ENCODE measurements around the gene IMP4.

DNA sequence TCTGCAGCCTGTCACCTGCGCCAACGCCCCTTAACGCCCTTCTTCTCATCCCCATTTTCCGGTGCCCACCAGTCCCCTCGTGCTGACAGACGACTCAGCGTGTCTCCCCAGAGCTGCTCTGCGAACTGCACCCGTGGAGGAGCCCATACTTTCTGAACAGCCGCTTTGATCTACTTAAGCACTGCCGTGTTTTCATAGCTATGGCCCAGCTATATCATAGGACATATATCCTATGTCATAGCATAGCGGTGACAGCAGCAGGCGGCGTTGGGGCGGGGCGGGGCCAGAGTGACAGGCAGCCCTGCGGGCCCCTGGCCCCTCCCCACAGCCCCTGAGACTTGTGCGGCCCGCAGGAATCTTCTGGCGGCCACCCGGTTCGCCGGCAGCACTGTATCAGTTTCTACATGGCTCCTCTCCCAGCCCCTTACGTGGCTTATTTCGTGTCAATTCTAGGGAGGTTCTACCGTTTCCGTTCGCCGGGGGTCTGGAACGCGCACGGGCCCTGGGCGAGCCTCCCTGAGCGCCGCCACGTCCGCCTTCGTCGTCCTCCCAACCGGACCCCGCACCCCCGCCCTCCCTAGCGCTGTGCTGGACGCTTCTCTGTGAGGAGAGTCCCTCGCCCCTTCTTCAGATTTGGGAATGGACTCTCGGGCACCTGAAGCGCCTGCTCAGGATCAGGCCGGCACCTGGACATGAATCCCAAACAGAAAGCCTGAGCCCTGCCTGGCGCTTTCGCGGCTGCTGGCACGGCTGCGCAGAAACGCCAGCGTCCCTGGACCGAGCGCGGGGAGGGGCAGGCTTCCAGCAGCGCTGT, 48.6 kb downstream of the IMP4 start:
- TF ChIP-seq, protein P1, sequence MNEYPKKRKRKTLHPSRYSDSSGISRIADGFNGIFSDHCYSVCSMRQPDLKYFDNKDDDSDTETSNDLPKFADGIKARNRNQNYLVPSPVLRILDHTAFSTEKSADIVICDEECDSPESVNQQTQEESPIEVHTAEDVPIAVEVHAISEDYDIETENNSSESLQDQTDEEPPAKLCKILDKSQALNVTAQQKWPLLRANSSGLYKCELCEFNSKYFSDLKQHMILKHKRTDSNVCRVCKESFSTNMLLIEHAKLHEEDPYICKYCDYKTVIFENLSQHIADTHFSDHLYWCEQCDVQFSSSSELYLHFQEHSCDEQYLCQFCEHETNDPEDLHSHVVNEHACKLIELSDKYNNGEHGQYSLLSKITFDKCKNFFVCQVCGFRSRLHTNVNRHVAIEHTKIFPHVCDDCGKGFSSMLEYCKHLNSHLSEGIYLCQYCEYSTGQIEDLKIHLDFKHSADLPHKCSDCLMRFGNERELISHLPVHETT (tag by site-specific recombination; IDR thresholded peaks at IDR 0.05): no peak
- TF ChIP-seq, protein P2, sequence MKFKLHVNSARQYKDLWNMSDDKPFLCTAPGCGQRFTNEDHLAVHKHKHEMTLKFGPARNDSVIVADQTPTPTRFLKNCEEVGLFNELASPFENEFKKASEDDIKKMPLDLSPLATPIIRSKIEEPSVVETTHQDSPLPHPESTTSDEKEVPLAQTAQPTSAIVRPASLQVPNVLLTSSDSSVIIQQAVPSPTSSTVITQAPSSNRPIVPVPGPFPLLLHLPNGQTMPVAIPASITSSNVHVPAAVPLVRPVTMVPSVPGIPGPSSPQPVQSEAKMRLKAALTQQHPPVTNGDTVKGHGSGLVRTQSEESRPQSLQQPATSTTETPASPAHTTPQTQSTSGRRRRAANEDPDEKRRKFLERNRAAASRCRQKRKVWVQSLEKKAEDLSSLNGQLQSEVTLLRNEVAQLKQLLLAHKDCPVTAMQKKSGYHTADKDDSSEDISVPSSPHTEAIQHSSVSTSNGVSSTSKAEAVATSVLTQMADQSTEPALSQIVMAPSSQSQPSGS (tag by site-specific recombination; IDR thresholded peaks at IDR 0.05; ENCODE audit: low read depth): no peak
- TF ChIP-seq, protein P3, sequence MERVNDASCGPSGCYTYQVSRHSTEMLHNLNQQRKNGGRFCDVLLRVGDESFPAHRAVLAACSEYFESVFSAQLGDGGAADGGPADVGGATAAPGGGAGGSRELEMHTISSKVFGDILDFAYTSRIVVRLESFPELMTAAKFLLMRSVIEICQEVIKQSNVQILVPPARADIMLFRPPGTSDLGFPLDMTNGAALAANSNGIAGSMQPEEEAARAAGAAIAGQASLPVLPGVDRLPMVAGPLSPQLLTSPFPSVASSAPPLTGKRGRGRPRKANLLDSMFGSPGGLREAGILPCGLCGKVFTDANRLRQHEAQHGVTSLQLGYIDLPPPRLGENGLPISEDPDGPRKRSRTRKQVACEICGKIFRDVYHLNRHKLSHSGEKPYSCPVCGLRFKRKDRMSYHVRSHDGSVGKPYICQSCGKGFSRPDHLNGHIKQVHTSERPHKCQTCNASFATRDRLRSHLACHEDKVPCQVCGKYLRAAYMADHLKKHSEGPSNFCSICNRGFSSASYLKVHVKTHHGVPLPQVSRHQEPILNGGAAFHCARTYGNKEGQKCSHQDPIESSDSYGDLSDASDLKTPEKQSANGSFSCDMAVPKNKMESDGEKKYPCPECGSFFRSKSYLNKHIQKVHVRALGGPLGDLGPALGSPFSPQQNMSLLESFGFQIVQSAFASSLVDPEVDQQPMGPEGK (tag by site-specific recombination; IDR thresholded peaks at IDR 0.05): no peak; the same call in none of the 2 replicates
- TF ChIP-seq GFI1B (tag by site-specific recombination; IDR thresholded peaks at IDR 0.05) (no peak), ZNF292 (tag by site-specific recombination; IDR thresholded peaks at IDR 0.05; ENCODE audit: borderline replicate concordance, low read depth) (no peak), ZNF19 (tag by site-specific recombination; IDR thresholded peaks at IDR 0.05; ENCODE audit: low read depth) (no peak), ZNF521 (tag by site-specific recombination; IDR thresholded peaks at IDR 0.05) (no peak), ZNF747 (tag by site-specific recombination; IDR thresholded peaks at IDR 0.05) (no peak), ZNF707 (tag by site-specific recombination; IDR thresholded peaks at IDR 0.05) (no peak), HOXA7 (CRISPR knock-in tag; IDR thresholded peaks at IDR 0.05; ENCODE audit: borderline replicate concordance) (no peak), ZNF792 (tag by site-specific recombination; IDR thresholded peaks at IDR 0.05) (no peak)
- TF ChIP-seq, protein P4, sequence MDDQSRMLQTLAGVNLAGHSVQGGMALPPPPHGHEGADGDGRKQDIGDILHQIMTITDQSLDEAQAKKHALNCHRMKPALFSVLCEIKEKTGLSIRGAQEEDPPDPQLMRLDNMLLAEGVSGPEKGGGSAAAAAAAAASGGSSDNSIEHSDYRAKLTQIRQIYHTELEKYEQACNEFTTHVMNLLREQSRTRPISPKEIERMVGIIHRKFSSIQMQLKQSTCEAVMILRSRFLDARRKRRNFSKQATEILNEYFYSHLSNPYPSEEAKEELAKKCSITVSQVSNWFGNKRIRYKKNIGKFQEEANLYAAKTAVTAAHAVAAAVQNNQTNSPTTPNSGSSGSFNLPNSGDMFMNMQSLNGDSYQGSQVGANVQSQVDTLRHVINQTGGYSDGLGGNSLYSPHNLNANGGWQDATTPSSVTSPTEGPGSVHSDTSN (CRISPR knock-in tag; IDR thresholded peaks at IDR 0.05): no peak
- TF ChIP-seq, protein P5, sequence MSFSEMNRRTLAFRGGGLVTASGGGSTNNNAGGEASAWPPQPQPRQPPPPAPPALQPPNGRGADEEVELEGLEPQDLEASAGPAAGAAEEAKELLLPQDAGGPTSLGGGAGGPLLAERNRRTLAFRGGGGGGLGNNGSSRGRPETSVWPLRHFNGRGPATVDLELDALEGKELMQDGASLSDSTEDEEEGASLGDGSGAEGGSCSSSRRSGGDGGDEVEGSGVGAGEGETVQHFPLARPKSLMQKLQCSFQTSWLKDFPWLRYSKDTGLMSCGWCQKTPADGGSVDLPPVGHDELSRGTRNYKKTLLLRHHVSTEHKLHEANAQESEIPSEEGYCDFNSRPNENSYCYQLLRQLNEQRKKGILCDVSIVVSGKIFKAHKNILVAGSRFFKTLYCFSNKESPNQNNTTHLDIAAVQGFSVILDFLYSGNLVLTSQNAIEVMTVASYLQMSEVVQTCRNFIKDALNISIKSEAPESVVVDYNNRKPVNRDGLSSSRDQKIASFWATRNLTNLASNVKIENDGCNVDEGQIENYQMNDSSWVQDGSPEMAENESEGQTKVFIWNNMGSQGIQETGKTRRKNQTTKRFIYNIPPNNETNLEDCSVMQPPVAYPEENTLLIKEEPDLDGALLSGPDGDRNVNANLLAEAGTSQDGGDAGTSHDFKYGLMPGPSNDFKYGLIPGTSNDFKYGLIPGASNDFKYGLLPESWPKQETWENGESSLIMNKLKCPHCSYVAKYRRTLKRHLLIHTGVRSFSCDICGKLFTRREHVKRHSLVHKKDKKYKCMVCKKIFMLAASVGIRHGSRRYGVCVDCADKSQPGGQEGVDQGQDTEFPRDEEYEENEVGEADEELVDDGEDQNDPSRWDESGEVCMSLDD (tag by site-specific recombination; IDR thresholded peaks at IDR 0.05): no peak
